IMR-90 (cell line): ENCODE data around the gene ABTB2. TPM values are rescaled to one million over a fixed set of nuclear protein-coding genes. Genes with fewer than 3 reads are reported as not detected.
A peak's percentile ranks its signal among the peaks of the same experiment; 100 is the strongest.

Source experiments
- ATAC-seq: fragments of 200-7000 bp; cut with Tn5 transposase; 2 replicates; pipeline ENCODE4 v1.9.1; 2020; ENCODE audit warnings: low read depth, mild to moderate bottlenecking, moderate library complexity
- BruUV-seq: library from RNA; stranded (reverse); fragments of 400-500 nt; replicated peaks from 2 replicates; lab custom pipeline; 2021; lab: Mats Ljungman, UMichigan
- CTCF ChIA-PET: fragments of 300-600 bp; formaldehyde crosslinking; extraction: SDS; loops from one replicate; lab custom pipeline; 2021; ENCODE audit warnings: antibody characterized with exemption; lab: Yijun Ruan, JAX
- POLR2A ChIA-PET: fragments of 300-600 bp; sonication (Branson Sonifier 250); formaldehyde crosslinking; loops from one replicate; lab custom pipeline; 2022; ENCODE audit warnings: antibody characterized with exemption; ENCODE audit not compliant: unreplicated experiment; lab: Charles Lee
- DNase-seq: peaks from one replicate; pipeline ENCODE4 v3.0.0; 2013
- H2AFZ ChIP-seq: replicated peaks from 2 replicates; pipeline ENCODE3; 2013; ENCODE audit warnings: low read length, mild to moderate bottlenecking; ENCODE audit not compliant: poor library complexity
- H2AK5ac ChIP-seq: 2 replicates; pipeline ENCODE4 v1.6.1; 2013; ENCODE audit warnings: low read depth, low read length, inconsistent platforms
- H2AK9ac ChIP-seq: replicated peaks from 2 replicates; pipeline ENCODE3; 2013; ENCODE audit warnings: mild to moderate bottlenecking, low read depth, low read length, moderate library complexity; ENCODE audit not compliant: poor library complexity
- H2BK120ac ChIP-seq: 2 replicates; pipeline ENCODE4 v1.6.1; 2013; ENCODE audit warnings: low read depth, low read length, inconsistent platforms
- H2BK15ac ChIP-seq: 3 replicates; pipeline ENCODE4 v1.6.1; 2013; ENCODE audit warnings: low read depth, low read length, inconsistent platforms
- H2BK20ac ChIP-seq: 2 replicates; pipeline ENCODE4 v1.6.1; 2013; ENCODE audit warnings: low read depth, mild to moderate bottlenecking, inconsistent platforms, low read length, moderate library complexity
- H2BK5ac ChIP-seq: 2 replicates; pipeline ENCODE4 v1.6.1; 2013; ENCODE audit warnings: mild to moderate bottlenecking, low read depth, low read length, inconsistent platforms; ENCODE audit not compliant: poor library complexity, severe bottlenecking
- H3K14ac ChIP-seq: replicated peaks from 2 replicates; pipeline ENCODE4 v1.6.1; 2013; ENCODE audit warnings: low read depth, low read length, inconsistent platforms
- H3K18ac ChIP-seq: 2 replicates; pipeline ENCODE4 v1.6.1; 2013; ENCODE audit warnings: low read depth, low read length, control low read depth
- H3K23ac ChIP-seq: 2 replicates; pipeline ENCODE4 v1.6.1; 2013; ENCODE audit warnings: low read depth, low read length, inconsistent platforms
- H3K27ac ChIP-seq: 2 replicates; pipeline ENCODE4 v1.5.1; 2013; ENCODE audit warnings: mild to moderate bottlenecking, control low read depth, low read length; ENCODE audit not compliant: insufficient read depth
- H3K27me3 ChIP-seq: 2 replicates; pipeline ENCODE4 v1.6.1; 2013; ENCODE audit warnings: low read length; ENCODE audit not compliant: control insufficient read depth, insufficient read depth
- H3K36me3 ChIP-seq: 2 replicates; pipeline ENCODE4 v1.6.1; 2013; ENCODE audit warnings: low read length, mixed read lengths; ENCODE audit not compliant: control insufficient read depth, insufficient read depth
- H3K4ac ChIP-seq: 2 replicates; pipeline ENCODE4 v1.6.1; 2013; ENCODE audit warnings: low read depth, low read length, inconsistent platforms
- H3K4me1 ChIP-seq: 2 replicates; pipeline ENCODE4 v1.6.1; 2013; ENCODE audit warnings: low read length, mixed read lengths; ENCODE audit not compliant: control insufficient read depth, insufficient read depth
- H3K4me2 ChIP-seq: 2 replicates; pipeline ENCODE4 v1.6.1; 2013; ENCODE audit warnings: low read depth, mild to moderate bottlenecking, control low read depth, low read length, moderate library complexity
- H3K4me3 ChIP-seq: 2 replicates; pipeline ENCODE4 v1.5.1; 2013; ENCODE audit warnings: low read depth, mild to moderate bottlenecking, control low read depth, low read length, moderate library complexity; ENCODE audit not compliant: insufficient read depth
- H3K56ac ChIP-seq: 2 replicates; pipeline ENCODE4 v1.6.1; 2013; ENCODE audit warnings: low read length, inconsistent platforms; ENCODE audit not compliant: insufficient read depth; ENCODE audit errors: extremely low read depth
- H3K79me1 ChIP-seq, 2 experiments: 2 replicates each; pipeline ENCODE4 v1.6.1; 2013; ENCODE audit warnings: low read length in 2 of 2, inconsistent platforms in 1 of 2, low read depth in 1 of 2
- H3K9ac ChIP-seq: 2 replicates; pipeline ENCODE4 v1.6.1; 2013; ENCODE audit warnings: low read depth, low read length, control low read depth
- H3K9me1 ChIP-seq: 2 replicates; pipeline ENCODE4 v1.6.1; 2013; ENCODE audit warnings: low read length, inconsistent platforms; ENCODE audit not compliant: insufficient read depth
- H3K9me3 ChIP-seq: 2 replicates; pipeline ENCODE4 v1.6.1; 2013; ENCODE audit warnings: low read length; ENCODE audit not compliant: control insufficient read depth, insufficient read depth
- H4K20me1 ChIP-seq: 2 replicates; pipeline ENCODE4 v1.6.1; 2013; ENCODE audit warnings: low read length, inconsistent platforms; ENCODE audit not compliant: insufficient read depth
- H4K5ac ChIP-seq: 2 replicates; pipeline ENCODE4 v1.6.1; 2013; ENCODE audit warnings: mild to moderate bottlenecking, low read depth, low read length, control low read depth
- H4K8ac ChIP-seq, 2 experiments: 2 replicates each; pipeline ENCODE4 v1.6.1; 2013; ENCODE audit warnings: low read depth in 2 of 2, low read length in 2 of 2, control low read depth in 1 of 2, inconsistent platforms in 1 of 2
- H4K91ac ChIP-seq: 2 replicates; pipeline ENCODE4 v1.6.1; 2013; ENCODE audit warnings: low read depth, low read length, inconsistent platforms; ENCODE audit not compliant: insufficient read depth
- CTCF ChIP-seq: conservative IDR thresholded peaks from 2 replicates; pipeline ENCODE4 v1.5.1; 2012; ENCODE audit warnings: mild to moderate bottlenecking, low read depth, low read length, improper control_type of control experiment
- ELK1 ChIP-seq: fragments of 150-350 bp; IDR thresholded peaks from 2 replicates; pipeline ENCODE4 v1.6.1; 2016; ENCODE audit warnings: low read depth, mild to moderate bottlenecking, low read length, moderate library complexity, borderline replicate concordance
- RAD21 ChIP-seq: IDR thresholded peaks from 2 replicates; pipeline ENCODE4 v1.6.1; 2012; ENCODE audit warnings: low read length, improper control_type of control experiment
- SMC3 ChIP-seq: fragments of 150-350 bp; IDR thresholded peaks from 2 replicates; pipeline ENCODE4 v1.6.1; 2016; ENCODE audit warnings: low read depth, mild to moderate bottlenecking, antibody characterized with exemption, low read length, moderate library complexity
- WGBS, 2 experiments: methylation state at CpG; one replicate each; pipeline versions ENCODE4 v1.1.5 to v1.1.7; 2013; ENCODE audit warnings: missing lambda C conversion rate in 2 of 2; ENCODE audit not compliant: insufficient read length in 1 of 2; ENCODE audit errors: extremely low coverage in 2 of 2; 5-methylcytosine and 5-hydroxymethylcytosine counted together
- dilution Hi-C: fragments of 300-500 bp; cut with HindIII; formaldehyde crosslinking; loops from one replicate; pipeline ENCODE4 v1.14.3; 2018; ENCODE audit warnings: low sequenced_read_pairs; ENCODE audit not compliant: unreplicated experiment
- in situ Hi-C: fragments of 300-500 bp; cut with MboI; formaldehyde crosslinking; loops from 3 replicates; pipeline ENCODE4 v1.14.3; 2019; ENCODE audit warnings: low sequenced_read_pairs, inconsistent platforms, mixed read lengths
- intact Hi-C: fragments of 100-400 bp; cut with micrococcal nuclease; formaldehyde crosslinking; loops from 2 replicates; pipeline ENCODE4 v1.10.0; 2022
- polyA plus RNA-seq, 3 experiments: library from polyadenylated mRNA; depleted of rRNA; stranded (reverse); fragments of >200 nt; gene quantifications; 2 replicates each; pipeline ENCODE4 v1.2.3, GENCODE V29; 2012; ENCODE audit warnings: low replicate concordance in 1 of 3
- total RNA-seq: library from RNA; depleted of rRNA; stranded (reverse); fragments of >200 nt; gene quantifications from 2 replicates; pipeline ENCODE4 v1.2.3, GENCODE V29; 2012

ABTB2 gene
- total and polyA plus RNA-seq, 2 of the 4 experiments (the other 2 are of a cell fraction), result 0.18 to 2.0 TPM

DNA sequence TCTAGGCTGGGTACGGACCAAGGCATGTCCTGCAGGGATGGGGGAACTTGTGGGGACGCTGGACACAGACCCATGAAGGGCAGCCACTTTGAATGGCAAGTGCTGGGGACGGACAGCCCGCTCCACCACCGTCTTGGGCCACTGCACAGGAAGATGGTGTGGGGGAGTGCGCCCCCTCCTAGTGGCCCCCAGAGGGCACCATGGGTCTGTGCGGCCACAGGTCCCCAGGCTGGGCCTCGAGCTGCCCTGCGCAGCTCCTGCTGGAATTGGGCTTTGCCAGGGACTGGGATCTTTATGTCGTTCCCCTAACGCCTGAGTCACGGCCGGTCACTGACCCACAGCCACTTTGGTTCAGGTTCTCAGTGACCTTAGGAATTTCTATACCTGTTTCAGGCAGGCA is 208.0 kb downstream of the ABTB2 start:
- in situ Hi-C loops, result no loop called here
- TF ChIP-seq SMC3 (peak; percentile 60), RAD21 (peak; percentile 63), ELK1 (no peak), CTCF (peak; percentile 47)
- BruUV-seq, result no TSS peak

More for the DNA sequence above, 208.0 kb downstream of the ABTB2 start:
- Histone ChIP-seq H2BK20ac (no peak overlapping the region), H4K20me1 (no peaks in the 10 kb centered on the region), H3K27me3 (no peaks in the 10 kb centered on the region), H3K23ac (no peak overlapping the region), H3K79me1 (no peaks in the 10 kb centered on the region; a peak in 1 of 4 replicates), H3K4me2 (no peak overlapping the region), H4K91ac (no peak overlapping the region), H3K9ac (no peak overlapping the region), H3K14ac (no peak overlapping the region), H2AK5ac (no peak overlapping the region; the same call in 1 of the 2 replicates), H3K27ac (no peak overlapping the region), H3K9me3 (no peaks in the 10 kb centered on the region), H3K36me3 (peaks cover 44% of the 10 kb centered on the region), H3K18ac (no peak overlapping the region), H3K4me1 (no peaks in the 10 kb centered on the region; the same call in 1 of the 2 replicates), H3K4ac (no peak overlapping the region), H4K8ac (no peak overlapping the region), H4K5ac (no peak overlapping the region), H3K56ac (no peak overlapping the region), H2AFZ (no peak overlapping the region), H2BK5ac (no peak overlapping the region), H2AK9ac (no peak overlapping the region), H2BK120ac (no peak overlapping the region), H2BK15ac (no peak overlapping the region), H3K9me1 (no peaks in the 10 kb centered on the region), H3K4me3 (no peak overlapping the region)
- dilution Hi-C loops, result no loop called here
- peak; percentile 76; the same call in 1 of the 2 replicates for ATAC-seq
- POLR2A ChIA-PET, result no interaction called here
- CTCF ChIA-PET, result interaction anchor here (0.6 to 1.5 kb wide), 2 partner anchors 15 to 21 kb away, joined by 3 to 4 read pairs; no protein-coding TSS in a partner anchor
- intact Hi-C loops, result loop anchor here (1.0 kb wide), 1 partner anchor 210 kb away; no protein-coding TSS in a partner anchor
- 72% methylated on average over 3 of the region's 13 CpGs; no CpG with 5 or more reads in 1 of the 2 experiments for WGBS, 2 experiments
- DNase-seq, result no peak
